HS-27A (cell line): ENCODE results near the gene GTF3C5.
"Not testable (repeated sequence)": the region's sequence is repeated elsewhere in the genome, so short reads cannot be mapped to it uniquely, and the experiment has no call there.

Experiments used
- DNase-seq: peaks from one replicate; pipeline ENCODE4 v3.0.0-alpha.2; 2012; ENCODE audit warnings: low read depth, missing footprints

Gene GTF3C5

DNA sequence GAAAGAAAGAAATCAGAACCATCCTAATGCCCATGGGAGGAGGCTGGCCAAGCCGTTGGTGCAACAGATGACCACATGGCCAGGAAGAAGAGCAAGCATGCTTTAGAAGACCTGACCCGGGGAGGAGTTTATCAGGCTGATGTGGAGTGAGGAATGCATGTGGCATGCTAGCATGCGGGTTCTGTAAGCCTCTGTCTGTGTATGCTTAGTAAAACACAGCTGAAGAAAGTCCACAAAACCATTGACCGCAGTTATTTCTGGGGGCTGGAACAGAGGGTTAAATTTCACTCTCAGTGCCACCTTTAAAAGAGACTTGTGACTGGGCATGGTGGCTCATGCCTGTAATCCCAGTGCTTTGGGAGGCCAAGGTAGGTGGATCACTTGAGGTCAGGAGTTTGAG, 33.2 kb upstream of the GTF3C5 start:
- DNase-seq = peak; percentile 64

GRCh38 chr9:132998221-132998620, 32.6 kb upstream of the GTF3C5 start:
- not testable (repeated sequence) for DNase-seq

GRCh38 chr9:132998831-132999635, 31.8 kb upstream of the GTF3C5 start:
- no peak for DNase-seq

GRCh38 chr9:133002147-133003070, 28.4 kb upstream of the GTF3C5 start:
- DNase-seq = no peak

DNA sequence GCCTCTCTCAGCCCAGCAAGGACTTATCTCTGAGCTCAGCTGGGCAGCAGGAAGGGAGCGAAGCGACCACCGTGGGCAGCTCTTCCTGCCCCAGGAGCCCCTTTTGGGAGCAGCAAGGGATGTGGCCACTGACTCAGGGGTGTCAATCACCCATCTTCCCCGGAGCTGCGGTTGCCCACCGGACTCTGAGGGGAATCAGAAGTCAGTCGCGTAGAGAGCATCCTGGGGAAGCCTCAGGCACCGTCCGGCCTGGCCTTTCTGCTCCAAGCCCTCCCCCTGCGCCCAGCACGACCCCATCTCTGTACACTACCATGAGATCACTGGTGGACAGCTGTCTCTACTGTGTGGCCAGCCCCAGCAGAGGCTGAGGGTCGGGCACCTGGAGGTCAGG, 27.7 kb upstream of the GTF3C5 start:
- DNase-seq = no peak

GRCh38 chr9:133003671-133004090, 27.1 kb upstream of the GTF3C5 start:
- DNase-seq = no peak

DNA sequence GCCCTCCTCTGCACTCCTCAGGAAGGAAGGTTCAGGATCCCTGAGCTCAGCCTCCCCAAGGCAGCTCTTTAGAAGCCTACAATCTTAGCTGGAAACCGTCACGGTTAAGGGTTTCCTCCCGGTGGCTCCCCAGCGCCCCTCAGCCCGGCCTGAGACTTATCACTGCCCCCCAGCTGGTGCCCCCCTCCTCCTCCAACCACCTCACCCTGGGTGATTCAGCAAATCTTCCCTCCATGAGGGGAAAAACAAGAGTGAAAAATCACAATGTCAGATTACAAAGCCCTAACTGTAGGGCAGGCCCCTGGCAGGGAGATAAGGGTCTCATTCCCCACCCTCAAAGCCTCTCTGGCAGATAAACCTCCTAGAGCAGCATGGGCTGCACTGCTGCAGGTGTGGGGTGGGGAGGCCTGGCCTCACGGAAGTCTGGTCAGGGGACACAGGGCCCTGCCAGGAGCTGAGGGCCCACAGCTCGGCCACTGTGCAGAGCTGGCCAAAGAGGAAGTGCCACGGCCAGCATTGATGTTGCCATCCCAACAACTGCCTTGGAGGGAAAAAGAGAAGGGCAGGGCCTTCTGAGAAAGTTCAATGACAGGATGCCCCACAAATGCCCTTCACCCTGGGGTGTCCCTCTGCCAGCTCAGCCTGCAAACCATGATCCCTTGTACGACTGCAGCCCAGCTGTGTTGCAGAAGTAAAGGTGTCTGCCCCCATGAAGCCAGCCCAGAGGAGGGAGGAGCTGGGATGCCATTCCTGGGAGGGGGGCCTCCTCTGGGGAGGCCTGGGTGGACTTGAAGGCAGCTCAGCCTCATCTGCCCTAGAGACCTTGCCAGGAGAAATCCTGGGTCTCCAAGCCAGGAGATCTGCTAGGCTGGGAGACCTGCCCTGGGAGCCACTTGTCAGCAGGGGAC, 26.5 kb upstream of the GTF3C5 start:
- no peak for DNase-seq

GRCh38 chr9:133004999-133005760, 25.6 kb upstream of the GTF3C5 start:
- DNase-seq = no peak

GRCh38 chr9:133005957-133006356, 24.8 kb upstream of the GTF3C5 start:
- no peak for DNase-seq

DNA sequence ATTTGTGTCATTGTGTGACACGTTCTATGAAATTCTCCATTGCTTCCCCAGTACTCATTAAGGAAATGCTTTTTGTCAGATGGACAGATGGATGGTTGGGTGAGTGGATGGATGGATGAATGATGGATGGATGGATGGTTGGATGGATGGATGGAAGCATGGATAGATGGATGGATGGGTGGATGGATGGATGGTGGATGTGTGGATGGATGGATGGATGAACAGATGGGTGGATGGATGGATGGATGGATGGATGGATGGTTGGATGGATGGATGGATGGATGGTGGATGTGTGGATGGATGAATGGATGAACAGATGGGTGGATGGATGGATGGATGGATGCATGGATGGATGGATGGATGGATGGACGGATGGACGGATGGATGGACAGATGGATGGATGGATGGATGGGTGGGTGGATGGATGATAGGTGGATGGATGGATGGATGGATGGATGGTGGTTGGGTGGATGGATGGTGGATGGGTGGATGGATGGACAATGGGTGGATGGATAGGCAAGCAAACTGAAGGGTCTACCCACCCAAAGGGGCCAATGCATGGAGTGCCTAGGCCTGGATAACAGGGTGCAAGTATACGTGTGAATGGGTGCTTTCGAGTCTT, 24.0 kb upstream of the GTF3C5 start:
- no peak for DNase-seq

GRCh38 chr9:133008406-133008805, 22.4 kb upstream of the GTF3C5 start:
- DNase-seq = no peak

GRCh38 chr9:133008824-133009223, 22.0 kb upstream of the GTF3C5 start:
- no peak for DNase-seq

GRCh38 chr9:133009906-133010582, 20.8 kb upstream of the GTF3C5 start:
- no peak for DNase-seq

DNA sequence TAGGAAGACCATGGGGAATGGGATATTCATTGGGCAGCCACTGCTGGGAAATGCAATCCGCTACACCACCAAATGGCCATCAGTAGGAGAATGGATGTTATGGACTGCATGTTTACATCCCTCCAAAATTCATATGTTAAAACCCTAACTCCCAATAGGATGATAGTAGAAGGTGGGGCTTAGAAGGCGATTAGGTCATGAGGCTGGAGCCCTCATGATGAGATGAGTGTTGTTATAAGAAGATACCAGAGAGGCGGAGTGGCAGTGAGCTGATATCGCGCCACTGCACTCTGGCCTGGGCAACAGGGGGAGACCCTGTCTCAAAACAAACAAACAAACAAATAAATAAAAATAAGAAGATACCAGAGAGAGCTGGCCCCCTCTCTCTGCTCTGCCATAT, 16.1 kb upstream of the GTF3C5 start:
- DNase-seq = no peak

- no peak for DNase-seq
Measured at GRCh38 chr9:133023117-133023890, 7.5 kb upstream of the GTF3C5 start.

GRCh38 chr9:133026426-133026825, 4.4 kb upstream of the GTF3C5 start:
- DNase-seq = no peak

DNA sequence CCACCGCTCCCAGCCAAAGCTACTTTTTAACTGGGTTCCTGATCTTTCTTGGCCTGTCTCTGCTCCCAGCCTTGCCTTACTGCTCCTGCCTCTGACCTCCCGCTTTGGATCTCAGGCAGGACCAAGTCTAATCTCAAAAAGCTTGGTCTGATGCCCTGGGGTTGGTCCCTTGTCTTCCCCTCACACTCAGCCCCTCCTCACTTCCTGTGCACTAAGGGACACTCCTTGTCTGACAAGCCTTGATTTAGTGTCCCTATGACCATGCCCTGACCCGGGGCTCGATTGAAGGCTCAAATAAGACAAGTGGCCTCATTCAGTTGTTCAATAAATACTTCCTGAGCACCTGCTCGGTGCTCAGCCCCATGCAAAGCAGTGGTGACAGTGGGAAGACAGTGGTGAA, 3.7 kb upstream of the GTF3C5 start:
- DNase-seq = no peak

DNA sequence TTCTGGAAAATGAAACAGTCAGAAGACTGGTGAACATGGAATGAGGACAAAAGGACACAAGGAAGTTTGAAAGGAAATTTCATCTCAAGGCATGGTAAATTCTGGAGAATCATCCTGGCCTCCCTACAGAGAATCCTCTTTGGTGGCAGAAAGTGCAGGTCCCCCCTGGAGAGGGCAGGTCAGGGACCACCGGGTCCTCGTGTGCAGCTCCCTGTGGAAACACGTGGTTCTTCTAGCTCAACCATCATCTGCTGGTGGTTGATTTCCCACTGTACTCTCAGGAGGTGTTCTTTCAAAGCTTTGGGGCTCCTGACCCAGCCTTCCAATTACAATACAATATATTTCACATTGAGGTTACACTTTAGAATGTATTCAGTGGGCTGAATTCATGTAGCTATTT, 2.6 kb upstream of the GTF3C5 start:
- no peak for DNase-seq

DNA sequence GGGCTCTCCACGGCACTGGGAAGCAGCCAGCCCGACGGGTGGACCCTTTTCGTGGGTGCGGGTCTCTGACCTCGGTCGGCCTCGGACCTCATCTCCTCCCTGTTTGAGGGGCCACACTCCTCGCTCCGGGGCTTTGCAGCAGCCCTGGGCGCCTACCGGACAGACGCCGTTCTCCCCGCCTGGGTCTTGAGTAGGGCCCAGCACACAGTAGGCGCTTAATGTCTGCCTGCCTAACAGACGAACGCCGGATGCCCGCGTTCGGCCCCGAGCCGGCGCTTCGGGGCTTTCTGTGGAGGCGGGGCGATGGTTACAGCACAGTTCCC, 842 bp upstream of the GTF3C5 start:
- DNase-seq = no peak

GRCh38 chr9:133031130-133031422, 279 bp downstream of the GTF3C5 start:
- no peak for DNase-seq
